ENCODE measurements around the gene DCST1. TPM values are rescaled to one million over a fixed set of nuclear protein-coding genes. Genes with fewer than 3 reads are reported as not detected.

Gene DCST1
- total and polyA plus RNA-seq, 4 donors = not detected

DNA sequence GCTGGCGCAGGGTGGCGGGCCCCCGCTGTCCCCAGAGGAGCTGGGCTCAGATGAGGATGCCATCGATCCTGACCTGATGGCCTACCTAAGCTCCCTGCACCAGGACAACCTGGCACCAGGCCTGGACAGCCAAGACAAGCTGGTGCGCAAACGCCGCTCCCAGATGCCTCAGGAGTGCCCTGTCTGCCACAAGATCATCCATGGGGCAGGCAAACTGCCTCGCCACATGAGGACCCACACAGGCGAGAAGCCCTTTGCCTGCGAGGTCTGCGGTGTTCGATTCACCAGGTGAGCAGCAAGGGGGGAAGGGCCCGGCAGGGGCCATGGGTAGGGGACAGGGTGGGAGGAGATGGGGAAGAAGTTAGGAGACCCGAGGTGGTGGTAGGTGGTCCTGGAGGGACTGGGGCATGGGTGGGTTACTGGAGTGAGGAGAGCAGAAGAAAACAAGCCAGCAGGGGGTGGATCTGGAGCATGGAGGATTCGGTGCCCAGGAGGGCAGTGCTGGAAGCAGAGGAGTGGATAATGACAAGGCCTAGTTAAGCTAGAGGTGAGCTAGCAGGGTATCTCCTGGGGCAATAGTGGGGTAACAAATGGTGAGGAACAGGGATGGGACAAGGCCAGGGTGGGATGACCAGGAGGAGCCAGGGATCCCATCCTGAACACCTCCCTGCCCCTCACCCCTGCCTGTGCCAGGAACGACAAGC is 17.9 kb upstream of the DCST1 start:
- Histone ChIP-seq H3K4me1 (ENCODE audit: control insufficient read depth in 4 of 4, insufficient read depth in 4 of 4, low read length in 3 of 4) (peaks cover 22 to 66% (median 42%) of the 10 kb centered on the region in 4 donors), H3K27me3 (ENCODE audit: control insufficient read depth in 4 of 4, insufficient read depth in 4 of 4, low read length in 3 of 4) (no peaks in the 10 kb centered on the region), H3K9ac (ENCODE audit: low read depth in 1 of 2, low read length in 2 of 2) (no peak overlapping the region), H3K27ac (ENCODE audit: low read depth in 1 of 2, low read length in 2 of 2) (no peak overlapping the region), H3K9me3 (ENCODE audit: control insufficient read depth in 4 of 4, low read length in 3 of 4) (no peaks in the 10 kb centered on the region), H3K36me3 (ENCODE audit: control insufficient read depth in 4 of 4, insufficient read depth in 3 of 4, low read depth in 1 of 4, low read length in 3 of 4) (peaks cover 3 to 19% (median 9%) of the 10 kb centered on the region in 4 donors), H3K4me3 (ENCODE audit: low read depth in 1 of 3, low read length in 3 of 3) (no peak overlapping the region)
- no peak for DNase-seq (ENCODE audit: low spot score)
- 79% methylated on average over 16 of the region's 16 CpGs for WGBS
- TF ChIP-seq, protein P1, sequence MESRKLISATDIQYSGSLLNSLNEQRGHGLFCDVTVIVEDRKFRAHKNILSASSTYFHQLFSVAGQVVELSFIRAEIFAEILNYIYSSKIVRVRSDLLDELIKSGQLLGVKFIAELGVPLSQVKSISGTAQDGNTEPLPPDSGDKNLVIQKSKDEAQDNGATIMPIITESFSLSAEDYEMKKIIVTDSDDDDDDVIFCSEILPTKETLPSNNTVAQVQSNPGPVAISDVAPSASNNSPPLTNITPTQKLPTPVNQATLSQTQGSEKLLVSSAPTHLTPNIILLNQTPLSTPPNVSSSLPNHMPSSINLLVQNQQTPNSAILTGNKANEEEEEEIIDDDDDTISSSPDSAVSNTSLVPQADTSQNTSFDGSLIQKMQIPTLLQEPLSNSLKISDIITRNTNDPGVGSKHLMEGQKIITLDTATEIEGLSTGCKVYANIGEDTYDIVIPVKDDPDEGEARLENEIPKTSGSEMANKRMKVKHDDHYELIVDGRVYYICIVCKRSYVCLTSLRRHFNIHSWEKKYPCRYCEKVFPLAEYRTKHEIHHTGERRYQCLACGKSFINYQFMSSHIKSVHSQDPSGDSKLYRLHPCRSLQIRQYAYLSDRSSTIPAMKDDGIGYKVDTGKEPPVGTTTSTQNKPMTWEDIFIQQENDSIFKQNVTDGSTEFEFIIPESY (IDR thresholded peaks at IDR 0.05) = no peak
- TF ChIP-seq FOXA2 (IDR thresholded peaks at IDR 0.05) (no peak), YY1 (IDR thresholded peaks at IDR 0.05) (no peak), SP1 (IDR thresholded peaks at IDR 0.05) (no peak)
- TF ChIP-seq, protein P2, sequence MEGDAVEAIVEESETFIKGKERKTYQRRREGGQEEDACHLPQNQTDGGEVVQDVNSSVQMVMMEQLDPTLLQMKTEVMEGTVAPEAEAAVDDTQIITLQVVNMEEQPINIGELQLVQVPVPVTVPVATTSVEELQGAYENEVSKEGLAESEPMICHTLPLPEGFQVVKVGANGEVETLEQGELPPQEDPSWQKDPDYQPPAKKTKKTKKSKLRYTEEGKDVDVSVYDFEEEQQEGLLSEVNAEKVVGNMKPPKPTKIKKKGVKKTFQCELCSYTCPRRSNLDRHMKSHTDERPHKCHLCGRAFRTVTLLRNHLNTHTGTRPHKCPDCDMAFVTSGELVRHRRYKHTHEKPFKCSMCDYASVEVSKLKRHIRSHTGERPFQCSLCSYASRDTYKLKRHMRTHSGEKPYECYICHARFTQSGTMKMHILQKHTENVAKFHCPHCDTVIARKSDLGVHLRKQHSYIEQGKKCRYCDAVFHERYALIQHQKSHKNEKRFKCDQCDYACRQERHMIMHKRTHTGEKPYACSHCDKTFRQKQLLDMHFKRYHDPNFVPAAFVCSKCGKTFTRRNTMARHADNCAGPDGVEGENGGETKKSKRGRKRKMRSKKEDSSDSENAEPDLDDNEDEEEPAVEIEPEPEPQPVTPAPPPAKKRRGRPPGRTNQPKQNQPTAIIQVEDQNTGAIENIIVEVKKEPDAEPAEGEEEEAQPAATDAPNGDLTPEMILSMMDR (IDR thresholded peaks at IDR 0.05; ENCODE audit: low read depth, low read length, missing input control) = no peak
- TF ChIP-seq, protein P3, sequence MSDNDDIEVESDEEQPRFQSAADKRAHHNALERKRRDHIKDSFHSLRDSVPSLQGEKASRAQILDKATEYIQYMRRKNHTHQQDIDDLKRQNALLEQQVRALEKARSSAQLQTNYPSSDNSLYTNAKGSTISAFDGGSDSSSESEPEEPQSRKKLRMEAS (IDR thresholded peaks at IDR 0.05) = no peak

DNA sequence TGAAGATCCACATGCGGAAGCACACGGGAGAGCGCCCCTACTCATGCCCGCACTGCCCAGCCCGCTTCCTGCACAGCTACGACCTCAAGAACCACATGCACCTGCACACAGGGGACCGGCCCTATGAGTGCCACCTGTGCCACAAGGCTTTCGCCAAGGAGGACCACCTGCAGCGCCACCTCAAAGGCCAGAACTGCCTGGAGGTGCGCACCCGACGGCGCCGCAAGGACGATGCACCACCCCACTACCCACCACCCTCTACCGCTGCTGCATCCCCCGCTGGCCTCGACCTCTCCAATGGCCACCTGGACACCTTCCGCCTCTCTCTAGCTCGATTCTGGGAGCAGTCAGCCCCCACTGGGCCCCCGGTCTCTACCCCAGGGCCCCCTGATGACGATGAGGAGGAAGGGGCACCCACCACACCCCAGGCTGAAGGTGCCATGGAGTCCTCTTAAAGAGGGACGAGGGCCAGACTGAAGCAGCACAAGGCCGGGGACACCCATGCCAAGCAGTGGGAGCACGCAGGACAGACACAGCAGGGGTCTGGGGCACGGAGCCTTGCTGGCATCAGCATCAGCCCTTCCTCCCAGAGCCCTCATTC is 17.3 kb upstream of the DCST1 start:
- H3K4me3 ChIP-seq (ENCODE audit: low read depth in 1 of 3, low read length in 3 of 3) = no peak overlapping the region
- no peak overlapping the region for H3K9ac ChIP-seq (ENCODE audit: low read depth in 1 of 2, low read length in 2 of 2)
- DNase-seq (ENCODE audit: low spot score) = no peak
- no peaks in the 10 kb centered on the region for H3K27me3 ChIP-seq (ENCODE audit: control insufficient read depth in 4 of 4, insufficient read depth in 4 of 4, low read length in 3 of 4)
- WGBS = 84% methylated on average over 26 of the region's 26 CpGs
- peaks cover 16 to 59% (median 36%) of the 10 kb centered on the region in 4 donors for H3K4me1 ChIP-seq (ENCODE audit: control insufficient read depth in 4 of 4, insufficient read depth in 4 of 4, low read length in 3 of 4)
- TF ChIP-seq, protein P4, sequence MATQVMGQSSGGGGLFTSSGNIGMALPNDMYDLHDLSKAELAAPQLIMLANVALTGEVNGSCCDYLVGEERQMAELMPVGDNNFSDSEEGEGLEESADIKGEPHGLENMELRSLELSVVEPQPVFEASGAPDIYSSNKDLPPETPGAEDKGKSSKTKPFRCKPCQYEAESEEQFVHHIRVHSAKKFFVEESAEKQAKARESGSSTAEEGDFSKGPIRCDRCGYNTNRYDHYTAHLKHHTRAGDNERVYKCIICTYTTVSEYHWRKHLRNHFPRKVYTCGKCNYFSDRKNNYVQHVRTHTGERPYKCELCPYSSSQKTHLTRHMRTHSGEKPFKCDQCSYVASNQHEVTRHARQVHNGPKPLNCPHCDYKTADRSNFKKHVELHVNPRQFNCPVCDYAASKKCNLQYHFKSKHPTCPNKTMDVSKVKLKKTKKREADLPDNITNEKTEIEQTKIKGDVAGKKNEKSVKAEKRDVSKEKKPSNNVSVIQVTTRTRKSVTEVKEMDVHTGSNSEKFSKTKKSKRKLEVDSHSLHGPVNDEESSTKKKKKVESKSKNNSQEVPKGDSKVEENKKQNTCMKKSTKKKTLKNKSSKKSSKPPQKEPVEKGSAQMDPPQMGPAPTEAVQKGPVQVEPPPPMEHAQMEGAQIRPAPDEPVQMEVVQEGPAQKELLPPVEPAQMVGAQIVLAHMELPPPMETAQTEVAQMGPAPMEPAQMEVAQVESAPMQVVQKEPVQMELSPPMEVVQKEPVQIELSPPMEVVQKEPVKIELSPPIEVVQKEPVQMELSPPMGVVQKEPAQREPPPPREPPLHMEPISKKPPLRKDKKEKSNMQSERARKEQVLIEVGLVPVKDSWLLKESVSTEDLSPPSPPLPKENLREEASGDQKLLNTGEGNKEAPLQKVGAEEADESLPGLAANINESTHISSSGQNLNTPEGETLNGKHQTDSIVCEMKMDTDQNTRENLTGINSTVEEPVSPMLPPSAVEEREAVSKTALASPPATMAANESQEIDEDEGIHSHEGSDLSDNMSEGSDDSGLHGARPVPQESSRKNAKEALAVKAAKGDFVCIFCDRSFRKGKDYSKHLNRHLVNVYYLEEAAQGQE (IDR thresholded peaks at IDR 0.05) = no peak
- TF ChIP-seq, protein P2 (IDR thresholded peaks at IDR 0.05; ENCODE audit: low read depth, low read length, missing input control) = no peak
- TF ChIP-seq NR2F2 (IDR thresholded peaks at IDR 0.05) (no peak), FOXA1 (IDR thresholded peaks at IDR 0.05) (no peak), EGR1 (IDR thresholded peaks at IDR 0.05; ENCODE audit: low read depth in 2 of 2) (no peak), TAF1 (conservative IDR thresholded peaks at IDR 0.05) (no peak), YY1 (IDR thresholded peaks at IDR 0.05) (no peak), JUND (IDR thresholded peaks at IDR 0.05) (no peak), HNF4A (conservative IDR thresholded peaks at IDR 0.05) (no peak), GABPA (IDR thresholded peaks at IDR 0.05 in 1 of 2, conservative IDR thresholded peaks at IDR 0.05 in 1 of 2) (no peak)
- peak overlapping the region in 1 of 2 donors; percentile 70 for H3K27ac ChIP-seq (ENCODE audit: low read depth in 1 of 2, low read length in 2 of 2)
- H3K9me3 ChIP-seq (ENCODE audit: control insufficient read depth in 4 of 4, low read length in 3 of 4) = no peaks in the 10 kb centered on the region
- H3K36me3 ChIP-seq (ENCODE audit: control insufficient read depth in 4 of 4, insufficient read depth in 3 of 4, low read depth in 1 of 4, low read length in 3 of 4) = peaks cover 3 to 19% (median 9%) of the 10 kb centered on the region in 4 donors

Data from liver (tissue), 9 donors.